Panc1 (cell line): ENCODE results near the gene ZNF319.

Experiments
- SIN3A ChIP-seq: IDR thresholded peaks from 2 replicates; pipeline ENCODE4 v1.6.1; 2012; ENCODE audit warnings: low read depth, mild to moderate bottlenecking, low read length, moderate library complexity, borderline replicate concordance; ENCODE audit not compliant: insufficient read depth
- TF ChIP-seq, protein P1 (sequence below): fragments of 450-650 bp; IDR thresholded peaks from 2 replicates; pipeline ENCODE4 v1.5.1; 2017; ENCODE audit warnings: mild to moderate bottlenecking

- TF ChIP-seq, protein P1, sequence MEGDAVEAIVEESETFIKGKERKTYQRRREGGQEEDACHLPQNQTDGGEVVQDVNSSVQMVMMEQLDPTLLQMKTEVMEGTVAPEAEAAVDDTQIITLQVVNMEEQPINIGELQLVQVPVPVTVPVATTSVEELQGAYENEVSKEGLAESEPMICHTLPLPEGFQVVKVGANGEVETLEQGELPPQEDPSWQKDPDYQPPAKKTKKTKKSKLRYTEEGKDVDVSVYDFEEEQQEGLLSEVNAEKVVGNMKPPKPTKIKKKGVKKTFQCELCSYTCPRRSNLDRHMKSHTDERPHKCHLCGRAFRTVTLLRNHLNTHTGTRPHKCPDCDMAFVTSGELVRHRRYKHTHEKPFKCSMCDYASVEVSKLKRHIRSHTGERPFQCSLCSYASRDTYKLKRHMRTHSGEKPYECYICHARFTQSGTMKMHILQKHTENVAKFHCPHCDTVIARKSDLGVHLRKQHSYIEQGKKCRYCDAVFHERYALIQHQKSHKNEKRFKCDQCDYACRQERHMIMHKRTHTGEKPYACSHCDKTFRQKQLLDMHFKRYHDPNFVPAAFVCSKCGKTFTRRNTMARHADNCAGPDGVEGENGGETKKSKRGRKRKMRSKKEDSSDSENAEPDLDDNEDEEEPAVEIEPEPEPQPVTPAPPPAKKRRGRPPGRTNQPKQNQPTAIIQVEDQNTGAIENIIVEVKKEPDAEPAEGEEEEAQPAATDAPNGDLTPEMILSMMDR = no peak
- TF ChIP-seq SIN3A = no peak
Measured at GRCh38 chr16:57953857-57954256, 46.6 kb downstream of the ZNF319 start.
